Measurements from ENCODE around the gene NAGLU. TPM values are rescaled to one million over a fixed set of nuclear protein-coding genes. Genes with fewer than 3 reads are reported as not detected.

The NAGLU gene
- 94.8 and 97.0 TPM in 2 replicates for total RNA-seq (2014; rRNA removed)
- polyA plus RNA-seq (2012), result 39.9 TPM

GRCh38 chr17:42536048-42536371 is at the start of gene NAGLU:
TSS of gene NAGLU (plus strand) at chr17:42536241. CDS start at chr17:42536273, 32 bp downstream.
- peak; percentile 88 for DNase-seq (ENCODE audit: low read depth)

- DNase-seq (ENCODE audit: low read depth), result no peak
Observed at GRCh38 chr17:42488032-42488431, 48.0 kb upstream of the NAGLU start.

GRCh38 chr17:42493319-42493718 is 42.7 kb upstream of the NAGLU start:
- DNase-seq (ENCODE audit: low read depth), result no peak

GRCh38 chr17:42494673-42495072 is 41.4 kb upstream of the NAGLU start:
- no peak for DNase-seq (ENCODE audit: low read depth)

GRCh38 chr17:42498828-42499227 is 37.2 kb upstream of the NAGLU start:
- no peak for DNase-seq (ENCODE audit: low read depth)

- DNase-seq (ENCODE audit: low read depth), result no peak
Observed at GRCh38 chr17:42502091-42502490, 34.0 kb upstream of the NAGLU start.

GRCh38 chr17:42502926-42503325 is 33.1 kb upstream of the NAGLU start:
- DNase-seq (ENCODE audit: low read depth), result no peak

- no peak for DNase-seq (ENCODE audit: low read depth)
Observed at GRCh38 chr17:42507671-42508070, 28.4 kb upstream of the NAGLU start.

- DNase-seq (ENCODE audit: low read depth), result no peak
Observed at GRCh38 chr17:42508426-42509165, 27.4 kb upstream of the NAGLU start.

GRCh38 chr17:42509409-42509808 is 26.6 kb upstream of the NAGLU start:
- no peak for DNase-seq (ENCODE audit: low read depth)

GRCh38 chr17:42509841-42510240 is 26.2 kb upstream of the NAGLU start:
- no peak for DNase-seq (ENCODE audit: low read depth)

GRCh38 chr17:42512246-42512645 is 23.8 kb upstream of the NAGLU start:
- DNase-seq (ENCODE audit: low read depth), result no peak

GRCh38 chr17:42512733-42513251 is 23.2 kb upstream of the NAGLU start:
- no peak for DNase-seq (ENCODE audit: low read depth)

- no peak for DNase-seq (ENCODE audit: low read depth)
Observed at GRCh38 chr17:42513686-42514085, 22.4 kb upstream of the NAGLU start.

GRCh38 chr17:42514279-42514678 is 21.8 kb upstream of the NAGLU start:
- DNase-seq (ENCODE audit: low read depth), result no peak

- DNase-seq (ENCODE audit: low read depth), result no peak
Observed at GRCh38 chr17:42514867-42515266, 21.2 kb upstream of the NAGLU start.

- peak; percentile 91 for DNase-seq (ENCODE audit: low read depth)
Observed at GRCh38 chr17:42517516-42517915, 18.5 kb upstream of the NAGLU start.

- DNase-seq (ENCODE audit: low read depth), result peak; percentile 99
Observed at GRCh38 chr17:42518046-42518754, 17.8 kb upstream of the NAGLU start.

GRCh38 chr17:42518755-42519545 is 17.1 kb upstream of the NAGLU start:
- DNase-seq (ENCODE audit: low read depth), result peak; percentile 87

- peak; percentile 99 for DNase-seq (ENCODE audit: low read depth)
Observed at GRCh38 chr17:42519546-42520491, 16.2 kb upstream of the NAGLU start.

GRCh38 chr17:42520540-42520951 is 15.5 kb upstream of the NAGLU start:
- DNase-seq (ENCODE audit: low read depth), result no peak
